Measurements from ENCODE around the gene SH2D1B.

SH2D1B gene

GRCh38 chr1:162385280-162385623 is 26.7 kb downstream of the SH2D1B start:
- H3K36me3 ChIP-seq (replicated peaks): no peaks in the 10 kb centered on the region
- H3K4me3 ChIP-seq (ENCODE audit: low read depth, low read length): no peak overlapping the region
- TF ChIP-seq, protein P1, sequence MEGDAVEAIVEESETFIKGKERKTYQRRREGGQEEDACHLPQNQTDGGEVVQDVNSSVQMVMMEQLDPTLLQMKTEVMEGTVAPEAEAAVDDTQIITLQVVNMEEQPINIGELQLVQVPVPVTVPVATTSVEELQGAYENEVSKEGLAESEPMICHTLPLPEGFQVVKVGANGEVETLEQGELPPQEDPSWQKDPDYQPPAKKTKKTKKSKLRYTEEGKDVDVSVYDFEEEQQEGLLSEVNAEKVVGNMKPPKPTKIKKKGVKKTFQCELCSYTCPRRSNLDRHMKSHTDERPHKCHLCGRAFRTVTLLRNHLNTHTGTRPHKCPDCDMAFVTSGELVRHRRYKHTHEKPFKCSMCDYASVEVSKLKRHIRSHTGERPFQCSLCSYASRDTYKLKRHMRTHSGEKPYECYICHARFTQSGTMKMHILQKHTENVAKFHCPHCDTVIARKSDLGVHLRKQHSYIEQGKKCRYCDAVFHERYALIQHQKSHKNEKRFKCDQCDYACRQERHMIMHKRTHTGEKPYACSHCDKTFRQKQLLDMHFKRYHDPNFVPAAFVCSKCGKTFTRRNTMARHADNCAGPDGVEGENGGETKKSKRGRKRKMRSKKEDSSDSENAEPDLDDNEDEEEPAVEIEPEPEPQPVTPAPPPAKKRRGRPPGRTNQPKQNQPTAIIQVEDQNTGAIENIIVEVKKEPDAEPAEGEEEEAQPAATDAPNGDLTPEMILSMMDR (IDR thresholded peaks at IDR 0.05; ENCODE audit: low read depth, low read length, missing control alignments): no peak
- H3K27ac ChIP-seq: no peak overlapping the region
- H3K27me3 ChIP-seq (replicated peaks): no peaks in the 10 kb centered on the region
- no peak for DNase-seq
- in situ Hi-C loops (cut with HindIII; ENCODE audit: low pct_ligation_motif_present, low sequenced_read_pairs): no loop called here

- Histone ChIP-seq H3K27me3 (replicated peaks) (no peaks in the 10 kb centered on the region), H3K36me3 (replicated peaks) (no peaks in the 10 kb centered on the region), H3K27ac (no peak overlapping the region), H3K4me3 (ENCODE audit: low read depth, low read length) (no peak overlapping the region)
- TF ChIP-seq, protein P1 (IDR thresholded peaks at IDR 0.05; ENCODE audit: low read depth, low read length, missing control alignments): no peak
- in situ Hi-C loops (cut with HindIII; ENCODE audit: low pct_ligation_motif_present, low sequenced_read_pairs): no loop called here
- no peak for DNase-seq
Observed at GRCh38 chr1:162384601-162385279, 27.2 kb downstream of the SH2D1B start.

GRCh38 chr1:162384116-162384515 is 27.8 kb downstream of the SH2D1B start:
- TF ChIP-seq, protein P1 (IDR thresholded peaks at IDR 0.05; ENCODE audit: low read depth, low read length, missing control alignments): no peak

GRCh38 chr1:162383516-162383915 is 28.4 kb downstream of the SH2D1B start:
- in situ Hi-C loops (cut with HindIII; ENCODE audit: low pct_ligation_motif_present, low sequenced_read_pairs): no loop called here
- Histone ChIP-seq H3K27ac (no peak overlapping the region), H3K27me3 (replicated peaks) (no peaks in the 10 kb centered on the region), H3K4me3 (ENCODE audit: low read depth, low read length) (no peak overlapping the region), H3K36me3 (replicated peaks) (no peaks in the 10 kb centered on the region)
- TF ChIP-seq, protein P1 (IDR thresholded peaks at IDR 0.05; ENCODE audit: low read depth, low read length, missing control alignments): no peak
- no peak for DNase-seq

More at GRCh38 chr1:162384116-162384515, 27.8 kb downstream of the SH2D1B start:
- Histone ChIP-seq H3K4me3 (ENCODE audit: low read depth, low read length) (no peak overlapping the region), H3K36me3 (replicated peaks) (no peaks in the 10 kb centered on the region), H3K27ac (no peak overlapping the region), H3K27me3 (replicated peaks) (no peaks in the 10 kb centered on the region)
- DNase-seq: no peak
- in situ Hi-C loops (cut with HindIII; ENCODE audit: low pct_ligation_motif_present, low sequenced_read_pairs): no loop called here

DNA sequence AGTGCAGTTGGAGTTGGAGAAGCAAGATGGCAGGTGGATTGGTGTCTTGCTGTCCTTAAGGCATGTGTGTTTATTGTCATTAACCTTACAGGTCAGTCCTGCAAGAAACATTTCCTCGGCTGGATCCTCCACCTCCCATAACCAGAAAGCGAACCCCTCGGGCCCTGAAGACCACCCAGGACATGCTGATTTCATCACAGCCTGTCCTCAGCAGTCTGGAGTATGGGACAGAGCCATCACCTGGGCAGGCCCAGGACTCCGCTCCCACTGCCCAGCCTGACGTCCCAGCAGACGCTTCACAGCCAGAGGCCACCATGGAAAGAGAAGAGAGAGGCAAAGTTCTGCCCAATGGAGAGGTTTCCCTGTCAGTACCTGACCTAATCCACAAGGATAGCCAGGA is 28.8 kb downstream of the SH2D1B start:
- H3K27me3 ChIP-seq (replicated peaks): no peaks in the 10 kb centered on the region
- no peak overlapping the region for H3K27ac ChIP-seq
- in situ Hi-C loops (cut with HindIII; ENCODE audit: low pct_ligation_motif_present, low sequenced_read_pairs): no loop called here
- no peak overlapping the region for H3K4me3 ChIP-seq (ENCODE audit: low read depth, low read length)
- H3K36me3 ChIP-seq (replicated peaks): no peaks in the 10 kb centered on the region
- TF ChIP-seq, protein P1 (IDR thresholded peaks at IDR 0.05; ENCODE audit: low read depth, low read length, missing control alignments): no peak
- DNase-seq: no peak
